Lung (tissue), 12 donors: Measurements from ENCODE around the gene C19orf67. TPM values are rescaled to one million over a fixed set of nuclear protein-coding genes. Genes with fewer than 3 reads are reported as not detected.

Source experiments
- ATAC-seq: fragments of 200-7000 bp; cut with Tn5 transposase; one replicate; pipeline ENCODE4 v1.9.1; 2020; ENCODE audit warnings: moderate number of reproducible peaks; ENCODE audit not compliant: insufficient read depth, low FRiP score
- DNase-seq, 3 donors: peaks; one replicate each; pipeline ENCODE4 v3.0.0-alpha.2; 2013 to 2017
- H3K27ac ChIP-seq, 2 donors: one replicate each; pipeline ENCODE4 v1.5.1; 2013; ENCODE audit warnings: mild to moderate bottlenecking in 2 of 2, moderate library complexity in 2 of 2, control low read depth in 1 of 2, inconsistent platforms in 1 of 2, low read depth in 1 of 2, low read length in 1 of 2
- H3K27me3 ChIP-seq, 3 donors: one replicate each; pipeline ENCODE4 v1.5.1; 2013; ENCODE audit warnings: low read length in 2 of 3; ENCODE audit not compliant: control insufficient read depth in 3 of 3, insufficient read depth in 3 of 3
- H3K36me3 ChIP-seq, 4 donors: one replicate each; pipeline ENCODE4 v1.5.1; 2013; ENCODE audit warnings: low read length in 4 of 4, mild to moderate bottlenecking in 1 of 4, moderate library complexity in 1 of 4; ENCODE audit not compliant: control insufficient read depth in 4 of 4, insufficient read depth in 4 of 4
- H3K4me1 ChIP-seq, 5 donors: one replicate each; pipeline ENCODE4 v1.5.1; 2013; ENCODE audit warnings: low read length in 5 of 5, mild to moderate bottlenecking in 2 of 5, moderate library complexity in 1 of 5; ENCODE audit not compliant: control insufficient read depth in 5 of 5, insufficient read depth in 5 of 5
- H3K4me3 ChIP-seq: one replicate; pipeline ENCODE4 v1.5.1; 2013; ENCODE audit warnings: mild to moderate bottlenecking, control low read depth, moderate library complexity
- H3K9ac ChIP-seq, 2 donors: one replicate each; pipeline ENCODE4 v1.5.1; 2013; ENCODE audit warnings: low read length in 2 of 2, control low read depth in 1 of 2; ENCODE audit not compliant: insufficient read depth in 1 of 2
- H3K9me3 ChIP-seq, 4 donors: one replicate each; pipeline ENCODE4 v1.5.1; 2013; ENCODE audit warnings: low read length in 3 of 4, mild to moderate bottlenecking in 1 of 4, moderate library complexity in 1 of 4; ENCODE audit not compliant: control insufficient read depth in 4 of 4, insufficient read depth in 3 of 4
- WGBS, 2 donors: extraction: QIAGEN DNeasy Blood & Tissue Kit; methylation state at CpG; one replicate each; pipeline ENCODE4 v1.1.7; 2013; 5-methylcytosine and 5-hydroxymethylcytosine counted together
- polyA plus RNA-seq, 2 donors: library from polyadenylated mRNA; stranded (reverse); fragments of 200-250 nt; gene quantifications; one replicate each; pipeline ENCODE4 v1.2.1, GENCODE V29; 2013
- total RNA-seq, 2 donors: library from RNA; depleted of rRNA in 1 of 2; stranded (reverse); fragments of >200 nt in 1 of 2; gene quantifications; one replicate each; pipeline ENCODE4 v1.2.1, GENCODE V29; 2014 to 2021
- TF ChIP-seq, protein P1 (sequence below): IDR thresholded peaks from 2 replicates; pipeline ENCODE4 v1.5.1; 2012; ENCODE audit warnings: mild to moderate bottlenecking; ENCODE audit errors: control extremely low read depth, extremely low read depth
- donor health status: control.
- donor health status: control.
- donor health status: Bipolar disorder and iron deficiency.
- donor health status: healthy.
- donor health status: DM: yes; HTN: yes; CAD: no.

C19orf67 gene
- total and polyA plus RNA-seq, 4 donors, result 0.37 to 1.0 (median 0.38) TPM; not detected in 1

DNA sequence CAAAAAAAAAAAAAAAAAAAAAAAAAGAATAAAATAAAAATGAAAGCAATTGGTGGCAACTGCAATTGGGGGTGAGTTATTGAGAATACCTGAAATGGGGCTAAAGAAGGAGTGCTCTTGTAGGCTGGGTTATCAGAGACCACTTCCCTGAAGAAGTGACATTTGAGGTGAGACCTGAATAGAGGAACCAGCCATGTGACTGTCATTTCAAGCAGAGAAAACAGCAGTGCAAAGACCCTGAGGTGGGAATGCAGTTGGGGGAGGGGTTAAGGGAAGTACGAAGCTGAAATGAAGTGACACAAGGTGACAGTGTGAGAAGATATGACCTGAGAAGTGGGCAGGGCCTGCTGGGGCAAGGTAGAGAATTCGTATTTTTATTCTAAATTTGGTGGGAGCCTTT lies 19.4 kb downstream of the C19orf67 start:
- Histone ChIP-seq H3K4me1 (no peaks in the 10 kb centered on the region), H3K9ac (no peak overlapping the region), H3K27me3 (no peaks in the 10 kb centered on the region), H3K27ac (no peak overlapping the region), H3K4me3 (no peak overlapping the region), H3K36me3 (no peaks in the 10 kb centered on the region), H3K9me3 (no peaks in the 10 kb centered on the region)
- ATAC-seq (no peak), DNase-seq (no peak)
- WGBS, 2 donors, result 71 to 72% methylated on average over 2 of the region's 2 CpGs
- TF ChIP-seq, protein P1, sequence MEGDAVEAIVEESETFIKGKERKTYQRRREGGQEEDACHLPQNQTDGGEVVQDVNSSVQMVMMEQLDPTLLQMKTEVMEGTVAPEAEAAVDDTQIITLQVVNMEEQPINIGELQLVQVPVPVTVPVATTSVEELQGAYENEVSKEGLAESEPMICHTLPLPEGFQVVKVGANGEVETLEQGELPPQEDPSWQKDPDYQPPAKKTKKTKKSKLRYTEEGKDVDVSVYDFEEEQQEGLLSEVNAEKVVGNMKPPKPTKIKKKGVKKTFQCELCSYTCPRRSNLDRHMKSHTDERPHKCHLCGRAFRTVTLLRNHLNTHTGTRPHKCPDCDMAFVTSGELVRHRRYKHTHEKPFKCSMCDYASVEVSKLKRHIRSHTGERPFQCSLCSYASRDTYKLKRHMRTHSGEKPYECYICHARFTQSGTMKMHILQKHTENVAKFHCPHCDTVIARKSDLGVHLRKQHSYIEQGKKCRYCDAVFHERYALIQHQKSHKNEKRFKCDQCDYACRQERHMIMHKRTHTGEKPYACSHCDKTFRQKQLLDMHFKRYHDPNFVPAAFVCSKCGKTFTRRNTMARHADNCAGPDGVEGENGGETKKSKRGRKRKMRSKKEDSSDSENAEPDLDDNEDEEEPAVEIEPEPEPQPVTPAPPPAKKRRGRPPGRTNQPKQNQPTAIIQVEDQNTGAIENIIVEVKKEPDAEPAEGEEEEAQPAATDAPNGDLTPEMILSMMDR, result no peak

DNA sequence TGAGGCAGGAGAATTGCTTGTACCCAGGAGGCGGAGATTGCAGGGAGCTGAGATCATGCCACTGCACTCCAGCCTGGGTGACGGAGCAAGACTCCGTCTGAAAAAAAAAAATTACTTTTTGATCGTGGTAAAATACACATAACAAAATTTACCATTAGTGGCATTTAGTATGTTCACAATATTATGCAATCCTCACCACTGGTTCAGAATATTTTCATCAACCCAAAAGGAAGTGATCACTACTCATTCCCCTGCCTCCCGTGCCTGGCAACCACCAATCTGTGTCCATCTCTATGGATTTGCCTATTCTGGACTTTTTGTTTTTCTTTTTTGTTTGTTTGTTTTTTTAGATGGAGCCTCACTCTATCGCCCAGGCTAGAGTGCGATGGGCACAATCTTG lies 22.5 kb downstream of the C19orf67 start:
- TF ChIP-seq, protein P1, result no peak
- H3K4me3 ChIP-seq, result no peak overlapping the region

DNA sequence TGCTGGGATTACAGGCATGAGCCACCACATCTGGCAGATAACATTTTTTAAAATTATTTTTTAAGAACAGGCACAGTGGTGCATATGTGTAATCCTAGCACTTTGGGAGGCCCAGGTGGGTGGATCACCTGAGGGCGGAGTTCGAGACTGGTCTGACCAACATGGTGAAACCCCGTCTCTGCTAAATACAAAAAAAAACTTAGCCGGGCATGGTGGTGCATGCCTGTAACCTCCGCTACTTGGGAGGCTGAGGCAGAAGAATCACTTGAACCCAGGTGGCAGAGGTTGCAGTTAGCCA lies 23.1 kb downstream of the C19orf67 start:
- H3K4me3 ChIP-seq, result no peak overlapping the region
- H3K9ac ChIP-seq, result no peak overlapping the region
- H3K27me3 ChIP-seq, result peaks cover 0 to 8% (median 5%) of the 10 kb centered on the region in 3 donors
- ATAC-seq (no peak), DNase-seq (no peak)
- peaks cover 0 to 1% (median 0%) of the 10 kb centered on the region in 4 donors for H3K9me3 ChIP-seq
- TF ChIP-seq, protein P1, result no peak
- no peak overlapping the region for H3K27ac ChIP-seq
- 77 to 86% methylated on average over 5 of the region's 5 CpGs for WGBS, 2 donors
- H3K36me3 ChIP-seq, result no peaks in the 10 kb centered on the region
- H3K4me1 ChIP-seq, result peaks cover 3 to 6% (median 4%) of the 10 kb centered on the region in 5 donors

More for the DNA sequence above, 22.5 kb downstream of the C19orf67 start:
- Histone ChIP-seq H3K27ac (no peak overlapping the region), H3K27me3 (peaks cover 0 to 8% (median 5%) of the 10 kb centered on the region in 3 donors), H3K9ac (no peak overlapping the region), H3K4me1 (peaks cover 1 to 5% (median 2%) of the 10 kb centered on the region in 5 donors), H3K9me3 (no peaks in the 10 kb centered on the region), H3K36me3 (no peaks in the 10 kb centered on the region)
- WGBS, 2 donors, result 54 to 61% methylated on average over 7 of the region's 7 CpGs
- ATAC-seq (no peak), DNase-seq (no peak)
